ENCODE results near the gene RBP2. TPM values are rescaled to one million over a fixed set of nuclear protein-coding genes. Genes with fewer than 3 reads are reported as not detected.

RBP2 gene
- total RNA-seq, 1 donor from 2014 or later: not detected

DNA sequence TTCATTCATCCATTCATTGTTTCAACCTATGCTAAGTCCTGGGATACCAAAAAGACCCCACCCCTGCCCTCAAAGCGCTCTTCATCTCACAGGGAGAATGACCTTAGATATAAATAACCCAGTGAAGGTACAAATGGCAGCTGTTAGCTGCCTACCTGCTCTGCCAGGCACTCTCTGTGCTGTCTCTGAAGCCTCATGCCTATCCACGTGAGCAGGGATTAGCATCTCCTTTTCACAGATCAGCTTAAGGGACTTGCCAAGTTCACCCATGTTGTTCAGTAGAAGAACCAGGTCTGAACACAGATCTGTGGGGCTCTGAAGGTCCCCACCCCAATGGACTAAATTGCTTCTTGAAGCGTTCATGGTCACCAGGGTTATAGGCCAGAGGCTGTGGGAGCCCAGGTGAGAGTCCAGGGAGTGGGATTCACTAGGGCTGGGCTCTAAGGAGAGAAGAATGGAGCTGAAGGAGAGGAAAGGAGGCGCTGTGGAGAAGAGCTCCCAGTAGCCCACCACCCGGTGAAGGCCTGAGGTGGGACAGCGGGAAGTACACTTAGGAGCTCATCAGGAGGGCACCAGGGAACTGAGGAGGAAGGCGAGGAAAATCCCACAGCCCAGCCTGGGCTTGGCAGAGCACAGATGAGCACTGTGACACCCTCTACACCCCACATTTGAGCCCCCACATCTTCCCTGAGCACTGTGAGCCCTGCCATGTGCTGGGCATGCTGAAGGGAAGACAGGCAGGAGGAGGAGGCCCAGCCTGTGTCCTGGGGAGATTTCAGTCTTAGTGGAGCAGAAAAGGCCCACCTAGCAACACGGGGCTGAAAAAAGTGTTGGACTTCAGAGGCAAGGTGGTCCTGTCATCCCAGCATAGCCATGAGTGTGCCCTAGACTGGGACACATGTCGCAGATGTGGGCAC, 42.9 kb upstream of the RBP2 start:
- TF ChIP-seq, protein P1, sequence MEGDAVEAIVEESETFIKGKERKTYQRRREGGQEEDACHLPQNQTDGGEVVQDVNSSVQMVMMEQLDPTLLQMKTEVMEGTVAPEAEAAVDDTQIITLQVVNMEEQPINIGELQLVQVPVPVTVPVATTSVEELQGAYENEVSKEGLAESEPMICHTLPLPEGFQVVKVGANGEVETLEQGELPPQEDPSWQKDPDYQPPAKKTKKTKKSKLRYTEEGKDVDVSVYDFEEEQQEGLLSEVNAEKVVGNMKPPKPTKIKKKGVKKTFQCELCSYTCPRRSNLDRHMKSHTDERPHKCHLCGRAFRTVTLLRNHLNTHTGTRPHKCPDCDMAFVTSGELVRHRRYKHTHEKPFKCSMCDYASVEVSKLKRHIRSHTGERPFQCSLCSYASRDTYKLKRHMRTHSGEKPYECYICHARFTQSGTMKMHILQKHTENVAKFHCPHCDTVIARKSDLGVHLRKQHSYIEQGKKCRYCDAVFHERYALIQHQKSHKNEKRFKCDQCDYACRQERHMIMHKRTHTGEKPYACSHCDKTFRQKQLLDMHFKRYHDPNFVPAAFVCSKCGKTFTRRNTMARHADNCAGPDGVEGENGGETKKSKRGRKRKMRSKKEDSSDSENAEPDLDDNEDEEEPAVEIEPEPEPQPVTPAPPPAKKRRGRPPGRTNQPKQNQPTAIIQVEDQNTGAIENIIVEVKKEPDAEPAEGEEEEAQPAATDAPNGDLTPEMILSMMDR (IDR thresholded peaks at IDR 0.05; ENCODE audit: insufficient read depth, low read depth, low read length): no peak
- TF ChIP-seq EZH2 (IDR thresholded peaks at IDR 0.05; ENCODE audit: insufficient read depth, low read length): no peak
- FAIRE-seq: no peak
- Histone ChIP-seq H3K9ac (ENCODE audit: low read length) (no peak overlapping the region), H3K79me2 (ENCODE audit: insufficient read depth, low read length) (peaks cover 8% of the 10 kb centered on the region), H3K4me2 (ENCODE audit: low read length) (no peak overlapping the region), H3K4me1 (ENCODE audit: insufficient read depth, low read length) (no peaks in the 10 kb centered on the region), H3K9me3 (ENCODE audit: insufficient read depth, low read depth, low read length) (no peaks in the 10 kb centered on the region), H2AFZ (ENCODE audit: low read depth, low read length) (no peak overlapping the region), H4K20me1 (ENCODE audit: insufficient read depth, low read length) (peaks cover 45% of the 10 kb centered on the region), H3K27me3 (ENCODE audit: insufficient read depth, low read length) (no peaks in the 10 kb centered on the region), H3K36me3 (ENCODE audit: insufficient read depth, low read length) (peaks cover 20% of the 10 kb centered on the region), H3K27ac (ENCODE audit: low read depth, low read length) (no peak overlapping the region), H3K4me3 (ENCODE audit: insufficient read depth, low read depth, low read length) (no peak overlapping the region)
- Mint-ChIP-seq H3K27me3 (ENCODE audit: low read depth, unreplicated experiment) (peaks cover 10% of the 10 kb centered on the region), H3K4me1 (ENCODE audit: low read depth, unreplicated experiment) (no peaks in the 10 kb centered on the region), H3K27ac (ENCODE audit: unreplicated experiment) (no peak overlapping the region), H3K9me3 (ENCODE audit: unreplicated experiment) (no peaks in the 10 kb centered on the region), H3K36me3 (ENCODE audit: low read depth, unreplicated experiment) (peaks cover 5% of the 10 kb centered on the region), H3K4me3 (ENCODE audit: unreplicated experiment) (no peak overlapping the region)
- DNase-seq (ENCODE audit: low read depth): no peak

DNA sequence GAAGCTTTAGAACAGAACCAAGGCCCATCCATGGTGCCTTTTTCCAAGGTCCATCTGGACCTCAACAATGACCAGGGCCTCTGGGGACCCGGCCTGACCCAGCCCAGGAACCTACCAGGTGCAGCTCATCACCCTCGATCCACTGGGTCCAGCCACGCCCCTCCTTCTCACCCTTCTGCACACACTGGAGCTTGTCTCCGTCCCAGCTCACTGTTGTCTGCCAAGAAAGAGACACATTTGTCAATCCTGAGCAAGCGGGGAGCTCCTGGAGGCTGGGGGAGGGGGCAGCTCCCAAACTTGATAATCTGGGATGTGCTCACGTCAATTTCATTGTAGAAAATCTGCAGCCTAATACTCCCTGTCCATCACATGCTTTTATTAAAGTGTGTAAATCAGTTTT, 42.0 kb upstream of the RBP2 start:
- Histone ChIP-seq H3K27ac (ENCODE audit: low read depth, low read length) (no peak overlapping the region), H3K4me2 (ENCODE audit: low read length) (no peak overlapping the region), H2AFZ (ENCODE audit: low read depth, low read length) (no peak overlapping the region), H3K79me2 (ENCODE audit: insufficient read depth, low read length) (peaks cover 7% of the 10 kb centered on the region), H3K27me3 (ENCODE audit: insufficient read depth, low read length) (no peaks in the 10 kb centered on the region), H4K20me1 (ENCODE audit: insufficient read depth, low read length) (peaks cover 36% of the 10 kb centered on the region), H3K36me3 (ENCODE audit: insufficient read depth, low read length) (peaks cover 17% of the 10 kb centered on the region), H3K9ac (ENCODE audit: low read length) (no peak overlapping the region), H3K9me3 (ENCODE audit: insufficient read depth, low read depth, low read length) (no peaks in the 10 kb centered on the region), H3K4me3 (ENCODE audit: insufficient read depth, low read depth, low read length) (no peak overlapping the region), H3K4me1 (ENCODE audit: insufficient read depth, low read length) (no peaks in the 10 kb centered on the region)
- no peaks in the 10 kb centered on the region for H3K9me3 Mint-ChIP-seq (ENCODE audit: unreplicated experiment)
- no peak for DNase-seq (ENCODE audit: low read depth)
- H3K27me3 Mint-ChIP-seq (ENCODE audit: low read depth, unreplicated experiment): peaks cover 9% of the 10 kb centered on the region
- TF ChIP-seq, protein P1 (IDR thresholded peaks at IDR 0.05; ENCODE audit: insufficient read depth, low read depth, low read length): no peak
- TF ChIP-seq EZH2 (IDR thresholded peaks at IDR 0.05; ENCODE audit: insufficient read depth, low read length): no peak
- H3K27ac Mint-ChIP-seq (ENCODE audit: unreplicated experiment): no peak overlapping the region
- H3K4me3 Mint-ChIP-seq (ENCODE audit: unreplicated experiment): no peak overlapping the region
- FAIRE-seq: no peak
- peaks cover 5% of the 10 kb centered on the region for H3K36me3 Mint-ChIP-seq (ENCODE audit: low read depth, unreplicated experiment)
- no peaks in the 10 kb centered on the region for H3K4me1 Mint-ChIP-seq (ENCODE audit: low read depth, unreplicated experiment)
